Subcutaneous adipose tissue (tissue), 4 donors: ENCODE measurements around the gene ELAVL2. TPM values are rescaled to one million over a fixed set of nuclear protein-coding genes. Genes with fewer than 3 reads are reported as not detected.

Experiments used
- CTCF ChIP-seq: fragments of 450-650 bp; IDR thresholded peaks from one replicate; pipeline ENCODE4 v1.5.1; 2016; ENCODE audit warnings: low read depth, mild to moderate bottlenecking, control low read depth, antibody characterized with exemption, moderate library complexity
- total RNA-seq, 4 donors: library from RNA; depleted of rRNA; stranded (reverse); fragments of >200 nt; gene quantifications; one replicate each; pipeline ENCODE4 v1.1.0, GENCODE V29; 2016

Gene ELAVL2
- total RNA-seq, 4 donors from 2014 or later, result 0.44 TPM; not detected in 3

DNA sequence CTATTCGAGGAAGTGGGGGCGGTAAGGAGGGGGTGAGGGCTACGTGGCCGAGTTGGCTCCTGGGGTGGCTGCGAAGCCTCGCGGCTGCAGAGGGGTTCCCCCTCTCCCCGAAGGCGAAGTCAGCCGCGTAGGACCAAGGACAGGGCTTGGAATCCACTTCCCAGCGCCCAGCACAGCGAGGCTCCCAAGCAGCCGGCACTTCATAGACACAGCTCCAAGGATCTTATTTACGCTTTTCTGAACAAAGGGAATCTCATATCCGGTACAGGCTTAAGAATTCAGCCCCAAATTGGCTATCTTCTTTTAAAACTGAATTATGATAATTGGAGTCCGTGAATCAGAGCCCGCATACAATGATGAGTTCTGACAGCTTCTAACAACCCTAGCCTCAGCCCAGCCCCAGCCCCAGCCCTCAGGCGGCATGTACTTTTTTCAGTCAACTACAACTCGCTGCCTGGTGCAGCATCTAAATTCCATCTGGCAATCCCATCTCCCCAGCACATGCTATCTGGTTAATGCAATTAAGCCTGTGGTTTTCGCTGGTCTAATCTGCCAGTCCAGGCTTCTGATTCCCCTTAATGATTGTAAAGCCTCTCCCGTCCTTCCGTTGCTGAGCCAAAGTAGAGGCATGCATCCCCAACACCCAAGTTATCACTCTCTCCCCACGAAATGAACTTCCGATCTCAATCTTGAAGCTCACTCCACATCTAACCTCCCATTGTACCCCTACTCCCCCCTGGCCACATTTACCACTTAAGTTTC lies 1.0 kb downstream of the ELAVL2 start:
- TF ChIP-seq CTCF, result no peak

DNA sequence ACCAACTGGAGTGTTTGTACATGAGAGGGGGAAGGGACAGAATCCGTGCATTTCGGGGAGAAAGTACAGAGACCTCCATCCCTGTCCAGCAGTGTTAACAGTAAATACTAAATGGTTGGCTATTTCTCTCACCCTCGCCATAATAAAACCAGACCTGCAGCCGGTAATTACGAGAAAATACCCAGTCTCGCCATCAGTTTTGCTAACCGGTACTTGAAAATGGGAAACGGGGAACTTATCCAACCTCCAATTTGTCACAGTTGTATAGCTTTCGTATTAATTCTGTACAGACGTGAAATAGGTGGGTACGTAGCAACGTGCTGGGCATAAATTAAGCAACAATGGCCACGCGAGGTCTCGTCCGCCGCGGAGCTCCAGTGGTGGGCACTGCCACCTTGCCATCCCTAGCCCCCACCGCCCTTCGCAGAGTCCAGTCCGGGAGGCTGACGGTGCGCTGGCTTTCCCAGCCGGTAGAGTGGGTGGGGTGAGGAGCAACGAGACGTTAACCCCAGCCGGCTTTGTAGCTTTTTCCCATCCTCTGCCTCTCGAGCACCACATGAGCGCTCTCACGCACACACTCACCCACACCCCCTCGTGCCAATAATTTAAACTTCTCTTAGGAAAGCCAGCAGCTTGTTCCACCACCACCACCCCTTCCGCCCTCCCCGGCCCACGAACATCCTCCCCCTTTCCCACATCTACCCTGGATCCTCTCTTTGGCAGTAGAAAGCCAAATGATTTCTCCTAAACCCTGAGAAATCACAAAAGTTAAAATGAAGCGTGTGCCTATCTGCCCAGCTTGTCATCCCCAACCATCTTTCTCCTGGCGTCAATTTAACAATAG lies 1.8 kb downstream of the ELAVL2 start:
- no peak for TF ChIP-seq CTCF

DNA sequence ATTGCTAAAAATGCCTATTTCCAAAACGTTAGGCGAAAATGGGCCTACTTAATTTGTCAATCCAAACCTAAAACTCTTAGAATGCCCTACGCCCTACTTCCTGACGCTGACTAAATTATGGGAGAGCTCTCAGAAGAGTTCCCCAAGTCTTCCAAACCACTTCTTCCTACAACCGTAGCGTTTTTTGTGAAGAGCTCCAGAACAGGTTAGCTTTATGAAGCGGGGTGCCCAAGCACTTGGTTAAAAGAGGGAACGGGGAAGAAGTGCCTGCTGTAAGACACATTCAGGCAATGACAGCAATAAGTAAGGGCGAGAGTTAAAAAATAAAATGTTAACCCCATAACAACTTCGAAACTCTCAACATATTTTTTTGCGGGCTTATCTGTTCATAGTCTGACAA lies 2.8 kb downstream of the ELAVL2 start:
- TF ChIP-seq CTCF, result no peak

DNA sequence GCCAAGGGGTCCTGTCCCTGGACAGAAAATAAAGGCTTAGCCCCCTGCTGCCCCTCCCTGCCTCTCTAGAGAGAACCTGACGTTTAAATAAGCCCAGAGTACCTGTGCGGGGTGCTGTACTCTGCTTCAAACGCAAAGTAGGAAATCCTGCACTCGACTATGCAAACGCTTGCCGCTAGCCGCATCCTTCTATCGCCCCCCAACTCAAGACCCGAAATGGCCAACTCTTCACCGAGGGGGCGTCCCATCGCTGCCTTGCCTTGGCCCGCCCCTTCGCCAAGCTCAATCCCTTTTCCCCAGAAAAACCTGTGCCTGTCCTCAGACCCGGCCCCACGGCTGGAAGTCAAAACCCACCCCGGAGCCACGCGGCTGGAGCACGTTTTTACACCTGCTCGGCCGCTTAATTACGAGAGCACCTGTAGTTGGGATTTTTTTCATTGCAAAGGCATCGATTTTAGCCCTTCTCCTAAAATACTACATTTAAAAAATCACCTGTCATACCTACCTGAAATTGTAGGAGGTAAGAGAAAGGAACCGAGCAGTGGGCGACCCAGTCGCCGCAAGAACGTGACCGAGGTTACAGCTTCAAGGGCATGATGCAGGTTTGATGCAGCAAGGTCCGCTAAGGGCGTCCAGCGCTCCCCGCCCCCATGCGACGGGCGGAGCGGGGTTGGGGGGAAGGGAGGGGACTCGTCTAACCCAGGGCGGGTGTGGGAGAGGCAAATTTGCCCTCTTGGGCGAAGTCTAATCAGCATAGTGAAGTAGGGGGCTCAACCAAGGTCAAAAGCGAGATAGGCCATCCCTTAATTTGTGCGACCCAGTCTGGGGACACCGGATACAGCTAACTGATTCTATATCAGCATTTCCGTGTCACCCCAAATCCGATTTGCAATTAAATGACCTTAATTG lies 3.5 kb downstream of the ELAVL2 start:
- TF ChIP-seq CTCF, result no peak

DNA sequence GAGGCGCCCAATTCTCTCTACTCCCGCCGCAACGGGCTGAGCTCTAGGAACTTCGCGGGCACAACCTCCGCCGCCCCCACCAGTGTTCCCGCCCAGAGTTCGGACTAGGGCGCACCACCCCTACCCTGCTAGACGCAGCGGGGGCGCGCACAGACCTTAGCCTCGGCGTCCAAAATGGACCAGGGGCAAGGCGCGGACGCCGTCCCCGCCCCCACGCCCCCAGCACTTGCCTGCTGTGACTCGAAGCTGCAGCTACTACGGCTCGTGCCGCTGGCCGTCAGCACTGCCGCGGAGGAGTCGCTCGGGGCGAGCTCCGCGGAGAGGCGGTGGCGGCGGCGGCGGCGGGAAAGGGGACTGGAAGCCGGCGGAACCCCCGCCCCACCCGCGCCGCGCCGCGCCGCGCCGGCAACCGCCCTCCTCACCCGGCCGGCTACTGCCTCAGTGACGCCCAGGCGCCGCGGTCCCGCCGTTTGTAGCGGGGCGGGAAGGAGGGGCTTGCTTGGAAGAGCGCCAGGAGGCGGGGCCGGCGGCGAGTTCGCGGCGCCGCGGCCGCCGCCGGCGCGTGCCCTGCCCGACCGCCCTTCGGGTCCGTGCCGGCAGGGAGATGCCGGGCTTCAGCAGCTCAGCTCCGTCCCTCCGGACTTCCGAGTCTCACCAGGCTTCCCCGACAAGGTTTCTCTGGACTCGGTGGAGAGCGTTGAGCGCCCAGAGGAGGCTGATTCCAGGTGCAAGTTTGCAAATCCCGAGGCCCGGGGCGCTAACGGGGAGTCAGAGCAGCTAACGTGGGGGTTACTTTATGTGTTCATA lies 4.5 kb downstream of the ELAVL2 start:
- no peak for TF ChIP-seq CTCF

GRCh38 chr9:23820451-23821374 lies 5.3 kb downstream of the ELAVL2 start:
- no peak for TF ChIP-seq CTCF
